A549 (cell line): ENCODE measurements around the gene NPTXR. TPM values are rescaled to one million over a fixed set of nuclear protein-coding genes. Genes with fewer than 3 reads are reported as not detected.

Experiments
- ATAC-seq, 2 experiments: fragments of 200-7000 bp in 1 of 2; fragments of >200 bp in 1 of 2; cut with Nextera tagmentation in 1 of 2; cut with Tn5 transposase in 1 of 2; 3 replicates each; pipeline versions ENCODE4 v1.8.0 to v1.9.1; 2018 to 2020; ENCODE audit warnings: mild to moderate bottlenecking in 1 of 2, moderate library complexity in 1 of 2
- CTCF ChIA-PET: fragments of 300-600 bp; sonication (Branson Sonifier 250); formaldehyde crosslinking; extraction: SDS; loops from one replicate; lab custom pipeline; 2021; ENCODE audit warnings: antibody characterized with exemption, inconsistent platforms; lab: Yijun Ruan, JAX
- POLR2A ChIA-PET: fragments of 350-600 bp; formaldehyde crosslinking; extraction: SDS; loops from one replicate; lab custom pipeline; 2021; ENCODE audit warnings: antibody characterized with exemption, inconsistent platforms; lab: Yijun Ruan, JAX
- DNase-seq, 2 experiments: peaks; one replicate each; pipeline versions ENCODE4 v3.0.0 to v3.0.0-alpha.2; 2011 to 2016; ENCODE audit warnings: low read depth in 1 of 2, low spot score in 1 of 2
- FAIRE-seq: peaks from 2 replicates; lab custom pipeline; 2011; peaks lifted over from hg19 to GRCh38; lab: Jason Lieb, UNC
- H3K27ac ChIP-seq, 2 experiments: fragments of >200 bp; sonication (Bioruptor Twin); formaldehyde crosslinking; 3 replicates each; pipeline ENCODE4 v1.5.1; 2016 to 2017
- H3K4me1 ChIP-seq: fragments of >200 bp; sonication (Bioruptor Twin); formaldehyde crosslinking; 3 replicates; pipeline ENCODE4 v1.6.1; 2016
- H3K4me2 ChIP-seq: fragments of >200 bp; sonication (Bioruptor Twin); formaldehyde crosslinking; 3 replicates; pipeline ENCODE4 v1.6.1; 2016
- H3K4me3 ChIP-seq: fragments of >200 bp; sonication (Bioruptor Twin); formaldehyde crosslinking; 3 replicates; pipeline ENCODE4 v1.5.1; 2016
- H3K9me3 ChIP-seq: fragments of >200 bp; sonication (Bioruptor Twin); formaldehyde crosslinking; 3 replicates; pipeline ENCODE4 v1.6.1; 2016
- CBX2 ChIP-seq: fragments of 200-600 bp; sonication (generic); IDR thresholded peaks from 2 replicates; pipeline ENCODE4 v1.6.1; 2016; ENCODE audit warnings: low read depth, mild to moderate bottlenecking, borderline replicate concordance
- CHD4 ChIP-seq: fragments of 200-600 bp; sonication (generic); IDR thresholded peaks from 2 replicates; pipeline ENCODE4 v1.6.1; 2016; ENCODE audit warnings: antibody characterized with exemption, mild to moderate bottlenecking, borderline replicate concordance
- E2F6 ChIP-seq: IDR thresholded peaks from 2 replicates; pipeline ENCODE4 v1.6.1; 2012; ENCODE audit warnings: low read depth, borderline replicate concordance
- ELK1 ChIP-seq: fragments of 150-350 bp; IDR thresholded peaks from 2 replicates; pipeline ENCODE4 v1.6.1; 2014; ENCODE audit warnings: low read depth, mild to moderate bottlenecking, low read length
- ESRRA ChIP-seq: fragments of 150-350 bp; IDR thresholded peaks from 2 replicates; pipeline ENCODE4 v1.6.1; 2014; ENCODE audit warnings: mild to moderate bottlenecking, low read length, borderline replicate concordance
- FOSB ChIP-seq: fragments of 250-450 bp; sonication (Bioruptor Pico); IDR thresholded peaks from 2 replicates; pipeline ENCODE4 v1.5.0; 2020; ENCODE audit warnings: mild to moderate bottlenecking, moderate library complexity
- FOSL2 ChIP-seq, 2 experiments: fragments of 450-650 bp in 1 of 2; fragments of >200 bp in 1 of 2; sonication (Bioruptor Twin) in 1 of 2; formaldehyde crosslinking; IDR thresholded peaks; 2 replicates each; pipeline versions ENCODE4 v1.5.0 to v1.6.1; 2016 to 2020; ENCODE audit warnings: mild to moderate bottlenecking in 1 of 2, moderate library complexity in 1 of 2
- GATA3 ChIP-seq: IDR thresholded peaks from 2 replicates; pipeline ENCODE4 v1.6.1; 2012; ENCODE audit warnings: borderline replicate concordance
- HOXA7 ChIP-seq: fragments of 250-450 bp; sonication (Bioruptor Pico); IDR thresholded peaks from 2 replicates; pipeline ENCODE4 v1.5.0; 2020; ENCODE audit warnings: mild to moderate bottlenecking, moderate library complexity
- JUN ChIP-seq, 2 experiments: fragments of >200 bp; sonication (Bioruptor Twin); formaldehyde crosslinking; IDR thresholded peaks; 2 replicates in 1 of 2; 3 replicates in 1 of 2; pipeline ENCODE4 v1.6.1; 2016 to 2017
- KDM5A ChIP-seq: fragments of 200-600 bp; sonication (generic); IDR thresholded peaks from 2 replicates; pipeline ENCODE4 v1.6.1; 2016; ENCODE audit warnings: antibody characterized with exemption, mild to moderate bottlenecking
- MYC ChIP-seq: IDR thresholded peaks from 2 replicates; pipeline ENCODE4 v1.6.1; 2012; ENCODE audit warnings: mild to moderate bottlenecking, inconsistent platforms, low read length, improper control_type of control experiment, borderline replicate concordance
- NFE2L2 ChIP-seq: fragments of 150-350 bp; conservative IDR thresholded peaks from 2 replicates; pipeline ENCODE4 v1.6.1; 2014; ENCODE audit warnings: low read length
- PHF8 ChIP-seq: fragments of 200-600 bp; sonication (generic); IDR thresholded peaks from 2 replicates; pipeline ENCODE4 v1.6.1; 2016; ENCODE audit warnings: low read depth, mild to moderate bottlenecking, antibody characterized with exemption, moderate library complexity, borderline replicate concordance
- POLR2A ChIP-seq: IDR thresholded peaks from 2 replicates; pipeline ENCODE4 v1.6.1; 2012; ENCODE audit warnings: mild to moderate bottlenecking, low read length
- ZC3H11A ChIP-seq: fragments of 450-650 bp; IDR thresholded peaks from 2 replicates; pipeline ENCODE4 v1.6.1; 2014; ENCODE audit warnings: antibody characterized with exemption, mild to moderate bottlenecking
- ZFP36 ChIP-seq: fragments of 450-650 bp; IDR thresholded peaks from 2 replicates; pipeline ENCODE4 v1.6.1; 2014; ENCODE audit warnings: borderline replicate concordance; ENCODE audit not compliant: partially characterized antibody
- ZNF302 ChIP-seq: fragments of 250-450 bp; sonication (Bioruptor Pico); IDR thresholded peaks from 2 replicates; pipeline ENCODE4 v1.9.0; 2021; ENCODE audit warnings: inconsistent platforms, mild to moderate bottlenecking, moderate library complexity
- WGBS: methylation state at CpG from one replicate; pipeline ENCODE4 v1.1.6; 2017; ENCODE audit errors: missing lambda C conversion rate; 5-methylcytosine and 5-hydroxymethylcytosine counted together
- polyA plus RNA-seq, 4 experiments: library from polyadenylated mRNA; depleted of rRNA in 3 of 4; stranded (reverse); fragments of >200 nt; fragmentation: RNase III in 1 of 4; extraction: RNeasy Plus Mini Kit Qiagen cat#74134 plus additional on column Dnase treatment in 1 of 4; gene quantifications; 2 replicates in 3 of 4; 3 replicates in 1 of 4; pipeline ENCODE4 v1.2.3, GENCODE V29; 2011 to 2017

Gene NPTXR
- polyA plus RNA-seq, 2 of the 4 experiments (the other 2 are of a cell fraction) = 3.3 to 15.3 TPM

GRCh38 chr22:38874529-38875222 lies 30.8 kb upstream of the NPTXR start (continued):
- TF ChIP-seq KDM5A = no peak
- no peak for TF ChIP-seq ESRRA
- TF ChIP-seq NFE2L2 = no peak

GRCh38 chr22:38873469-38874411 lies 29.9 kb upstream of the NPTXR start:
- Histone ChIP-seq H3K27ac (peak overlapping the region; percentile 99 to 100), H3K4me1 (peaks cover 23% of the 10 kb centered on the region), H3K4me2 (peak overlapping the region; percentile 91), H3K4me3 (peak overlapping the region; percentile 88), H3K9me3 (no peaks in the 10 kb centered on the region)
- ChIA-PET CTCF (interaction anchor here (0.9 to 9.2 kb wide), 6 partner anchors 8 to 129 kb away, joined by 3 to 112 read pairs (median 4); no protein-coding TSS in a partner anchor), POLR2A (interaction anchor here (2.0 kb wide), 1 partner anchor 51 kb away, joined by 17 read pairs; no protein-coding TSS in a partner anchor)
- no peak for FAIRE-seq
- 87% methylated on average over 9 of the region's 9 CpGs for WGBS
- no peak for ATAC-seq
- no peak for DNase-seq
- no peak for TF ChIP-seq MYC

GRCh38 chr22:38872831-38873248 lies 29.0 kb upstream of the NPTXR start:
- DNase-seq (peak; percentile 37 to 59), FAIRE-seq (no peak), ATAC-seq (peak; percentile 49 to 67)
- ChIA-PET POLR2A (interaction anchor here (2.0 kb wide), 1 partner anchor 52 kb away, joined by 17 read pairs; no protein-coding TSS in a partner anchor), CTCF (interaction anchor here (0.9 to 9.2 kb wide), 5 partner anchors 9 to 130 kb away, joined by 3 to 112 read pairs (median 5); no protein-coding TSS in a partner anchor)
- Histone ChIP-seq H3K4me1 (peaks cover 23% of the 10 kb centered on the region), H3K4me2 (peak overlapping the region; percentile 91), H3K9me3 (no peaks in the 10 kb centered on the region), H3K27ac (peak overlapping the region; percentile 99 to 100), H3K4me3 (peak overlapping the region; percentile 88)
- peak; percentile 44; the same call in 1 of the 2 replicates for TF ChIP-seq PHF8
- peak; percentile 62; the same call in 1 of the 2 replicates for TF ChIP-seq POLR2A
- no peak for TF ChIP-seq FOSL2 (IDR thresholded peaks at IDR 0.05)
- TF ChIP-seq FOSL2 (CRISPR knock-in tag; IDR thresholded peaks at IDR 0.05) = no peak
- no peak for TF ChIP-seq ZFP36
- TF ChIP-seq E2F6 = no peak
- no peak for TF ChIP-seq FOSB (CRISPR knock-in tag)
- no peak for TF ChIP-seq ZC3H11A
- TF ChIP-seq CBX2 = no peak
- TF ChIP-seq GATA3 = no peak
- TF ChIP-seq ZNF302 (CRISPR knock-in tag) = no peak
- TF ChIP-seq HOXA7 (CRISPR knock-in tag) = no peak
- no peak for TF ChIP-seq ELK1
- TF ChIP-seq CHD4 = no peak
- peak in 1 of 2 experiments; percentile 56; a peak in 2 of 5 replicates for TF ChIP-seq JUN (IDR thresholded peaks at IDR 0.05)
- WGBS = 1% methylated on average over 22 of the region's 37 CpGs
